ENCODE measurements around the gene CYTH3. TPM values are rescaled to one million over a fixed set of nuclear protein-coding genes. Genes with fewer than 3 reads are reported as not detected.

CYTH3 gene
- total RNA-seq, 4 donors from 2014 or later, result 14.6 to 47.4 (median 22.8) TPM

- intact Hi-C loops (cut with DNase I; ENCODE audit: low total_unique reads), result no loop called here
- H3K4me3 ChIP-seq, result no peak overlapping the region
- no peaks in the 10 kb centered on the region for H3K9me3 ChIP-seq
- H3K27me3 ChIP-seq, result no peaks in the 10 kb centered on the region
- H3K36me3 ChIP-seq, result no peaks in the 10 kb centered on the region
- no peak for DNase-seq
- no peak overlapping the region for H3K27ac ChIP-seq
- H3K4me1 ChIP-seq, result no peaks in the 10 kb centered on the region
- no peak for TF ChIP-seq POLR2A (IDR thresholded peaks at IDR 0.05)
- TF ChIP-seq CTCF (IDR thresholded peaks at IDR 0.05), result no peak
Observed at GRCh38 chr7:6127110-6127490, 145.3 kb downstream of the CYTH3 start.

- peaks cover 0 to 6% of the 10 kb centered on the region in 2 donors for H3K9me3 ChIP-seq
- H3K27ac ChIP-seq, result no peak overlapping the region
- H3K4me1 ChIP-seq, result no peaks in the 10 kb centered on the region
- H3K27me3 ChIP-seq, result no peaks in the 10 kb centered on the region
- H3K36me3 ChIP-seq, result no peaks in the 10 kb centered on the region
- intact Hi-C loops (cut with DNase I; ENCODE audit: low total_unique reads), result no loop called here
- DNase-seq, result no peak
- no peak overlapping the region for H3K4me3 ChIP-seq
- TF ChIP-seq CTCF (IDR thresholded peaks at IDR 0.05) (no peak), POLR2A (IDR thresholded peaks at IDR 0.05) (no peak)
Observed at GRCh38 chr7:6123843-6124242, 148.6 kb downstream of the CYTH3 start.

GRCh38 chr7:6121141-6121540 lies 151.3 kb downstream of the CYTH3 start:
- Histone ChIP-seq H3K4me1 (no peaks in the 10 kb centered on the region), H3K27me3 (no peaks in the 10 kb centered on the region), H3K36me3 (no peaks in the 10 kb centered on the region), H3K4me3 (no peak overlapping the region), H3K27ac (no peak overlapping the region), H3K9me3 (peaks cover 0 to 6% of the 10 kb centered on the region in 2 donors)
- DNase-seq, result no peak
- no peak for TF ChIP-seq POLR2A (IDR thresholded peaks at IDR 0.05)
- no peak for TF ChIP-seq CTCF (IDR thresholded peaks at IDR 0.05)
- intact Hi-C loops (cut with DNase I; ENCODE audit: low total_unique reads), result no loop called here

- DNase-seq, result no peak
- intact Hi-C loops (cut with DNase I; ENCODE audit: low total_unique reads), result no loop called here
- Histone ChIP-seq H3K27me3 (no peaks in the 10 kb centered on the region), H3K9me3 (peaks cover 0 to 6% of the 10 kb centered on the region in 2 donors), H3K36me3 (no peaks in the 10 kb centered on the region), H3K27ac (no peak overlapping the region), H3K4me3 (no peak overlapping the region), H3K4me1 (no peaks in the 10 kb centered on the region)
- no peak for TF ChIP-seq CTCF (IDR thresholded peaks at IDR 0.05)
Observed at GRCh38 chr7:6117533-6117932, 154.9 kb downstream of the CYTH3 start.

- H3K27me3 ChIP-seq, result no peaks in the 10 kb centered on the region
- no peak overlapping the region for H3K4me3 ChIP-seq
- H3K9me3 ChIP-seq, result peaks cover 0 to 6% of the 10 kb centered on the region in 2 donors
- H3K4me1 ChIP-seq, result no peaks in the 10 kb centered on the region
- no peaks in the 10 kb centered on the region for H3K36me3 ChIP-seq
- intact Hi-C loops (cut with DNase I; ENCODE audit: low total_unique reads), result no loop called here
- no peak for TF ChIP-seq CTCF (IDR thresholded peaks at IDR 0.05)
- H3K27ac ChIP-seq, result no peak overlapping the region
- DNase-seq, result no peak
Observed at GRCh38 chr7:6116211-6116610, 156.2 kb downstream of the CYTH3 start.

Small RNA genes lying within 50 kb of the gene (small RNA-seq; reads per million reads assigned to genes)
- not detected for gene RF00019

Other genes with a start within 250 kb of the CYTH3 start
- gene ANKRD61, start 241.2 kb downstream of the CYTH3 start, total RNA-seq, result under 1 TPM in 1 of 4 donors, not detected in 3; 0.46 TPM
- 100 to 1,000 TPM in 2 of 4 donors, 10 to 100 TPM in 2; 57.1 to 278 (median 145) TPM for gene EIF2AK1, start 213.4 kb downstream of the CYTH3 start, total RNA-seq
- 10 to 100 TPM in 1 of 4 donors, 1 to 10 TPM in 3; 3.3 to 19.9 (median 9.4) TPM for gene USP42, start 167.7 kb downstream of the CYTH3 start, total RNA-seq
- gene FAM220A, start 76.3 kb upstream of the CYTH3 start, total RNA-seq, result 10 to 100 TPM in 2 of 4 donors, 1 to 10 TPM in 2; 1.8 to 35.2 (median 10.8) TPM
- 100 to 1,000 TPM in 2 of 4 donors, 10 to 100 TPM in 2; 62.5 to 221 (median 106) TPM for gene RAC1, start 101.9 kb upstream of the CYTH3 start, total RNA-seq
- gene DAGLB, start 175.3 kb upstream of the CYTH3 start, total RNA-seq, result 10 to 100 TPM in 3 of 4 donors, 1 to 10 TPM in 1; 5.4 to 30.2 (median 19.3) TPM
- gene KDELR2, start 211.5 kb upstream of the CYTH3 start, total RNA-seq, result 100 to 1,000 TPM in 2 of 4 donors, 10 to 100 TPM in 2; 64.0 to 272 (median 95.4) TPM